GM18907 (cell line): ENCODE results near the gene YBEY.
"Not testable (repeated sequence)": the region's sequence is repeated elsewhere in the genome, so short reads cannot be mapped to it uniquely, and the experiment has no call there.

Experiments
- ATAC-seq: cut with Tn5 transposase; IDR thresholded peaks from one replicate; pipeline ENCODE4 v1.9.1; 2021; ENCODE audit warnings: mild to moderate bottlenecking, moderate library complexity; ENCODE audit not compliant: unreplicated experiment

Gene YBEY

GRCh38 chr21:46299167-46299566, 13.0 kb downstream of the YBEY start:
- ATAC-seq = no peak

DNA sequence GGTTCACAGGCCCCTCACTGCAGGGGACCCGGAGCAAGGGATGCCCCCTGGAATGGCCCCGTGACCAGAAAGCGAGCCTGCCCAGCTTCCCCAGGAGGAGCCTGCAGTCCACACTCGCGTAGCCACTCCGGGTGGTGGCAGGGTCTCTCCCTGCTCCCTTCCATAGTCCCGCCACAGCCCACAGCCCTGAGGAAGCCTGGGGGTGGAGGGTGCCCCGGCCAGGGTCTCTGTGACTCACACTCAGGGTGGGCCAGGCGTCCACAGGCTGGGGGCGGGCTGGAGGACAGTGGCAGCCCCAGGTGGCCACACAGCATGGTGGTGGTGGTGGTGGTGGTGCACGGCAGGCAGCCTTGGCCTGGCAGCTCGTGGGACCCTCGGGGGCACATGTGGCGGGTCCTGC, 15.6 kb downstream of the YBEY start:
- ATAC-seq = no peak

DNA sequence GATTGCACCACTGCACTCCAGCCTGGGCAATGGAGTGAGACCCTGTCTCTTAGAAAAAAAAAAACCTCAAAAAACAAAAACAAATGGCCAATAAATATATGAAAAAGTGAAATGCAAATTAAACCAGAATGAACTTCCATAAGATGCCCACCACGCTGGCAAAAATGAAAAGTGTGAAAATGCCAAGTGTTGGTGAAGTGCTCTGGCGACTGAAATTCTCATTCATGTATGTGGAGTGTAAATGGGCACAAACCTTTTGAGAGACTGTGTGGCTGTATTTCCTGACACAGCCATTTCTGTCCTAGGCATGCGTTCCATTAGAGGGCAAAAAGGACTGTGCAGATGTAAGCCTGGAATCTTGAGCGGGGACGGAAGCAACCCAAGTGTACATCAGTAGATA, 18.3 kb downstream of the YBEY start:
- ATAC-seq = no peak

GRCh38 chr21:46304955-46305354, 18.8 kb downstream of the YBEY start:
- no peak for ATAC-seq

DNA sequence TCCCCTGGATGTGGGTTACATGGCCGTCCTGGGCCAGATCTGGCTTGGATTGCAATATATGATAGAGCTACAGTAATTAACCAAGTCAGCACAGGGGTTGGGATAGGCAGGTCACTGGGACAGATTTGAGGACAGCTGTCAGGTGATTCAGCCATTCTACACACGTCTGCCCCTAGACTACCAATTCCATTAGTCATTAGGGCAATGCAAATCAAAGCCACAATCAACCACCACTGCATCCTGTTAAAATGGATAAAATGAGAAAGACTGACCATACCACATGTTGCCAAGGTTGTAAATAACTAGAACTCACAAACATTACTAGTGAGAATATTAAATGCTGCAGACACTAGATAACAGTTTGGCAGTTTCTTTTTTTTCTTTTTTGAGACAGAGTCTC, 21.5 kb downstream of the YBEY start:
- no peak for ATAC-seq

- ATAC-seq = no peak
Measured at GRCh38 chr21:46308431-46308830, 22.3 kb downstream of the YBEY start.

- not testable (repeated sequence) for ATAC-seq
Measured at GRCh38 chr21:46310260-46310659, 24.1 kb downstream of the YBEY start.

- no peak for ATAC-seq
Measured at GRCh38 chr21:46311568-46311967, 25.4 kb downstream of the YBEY start.

- ATAC-seq = no peak
Measured at GRCh38 chr21:46312949-46313348, 26.8 kb downstream of the YBEY start.

GRCh38 chr21:46314441-46315020, 28.4 kb downstream of the YBEY start:
- no peak for ATAC-seq

- no peak for ATAC-seq
Measured at GRCh38 chr21:46316708-46317324, 30.7 kb downstream of the YBEY start.

GRCh38 chr21:46317710-46318463, 31.7 kb downstream of the YBEY start:
- no peak for ATAC-seq

- no peak for ATAC-seq
Measured at GRCh38 chr21:46318464-46318845, 32.3 kb downstream of the YBEY start.

GRCh38 chr21:46319186-46319585, 33.0 kb downstream of the YBEY start:
- ATAC-seq = no peak

DNA sequence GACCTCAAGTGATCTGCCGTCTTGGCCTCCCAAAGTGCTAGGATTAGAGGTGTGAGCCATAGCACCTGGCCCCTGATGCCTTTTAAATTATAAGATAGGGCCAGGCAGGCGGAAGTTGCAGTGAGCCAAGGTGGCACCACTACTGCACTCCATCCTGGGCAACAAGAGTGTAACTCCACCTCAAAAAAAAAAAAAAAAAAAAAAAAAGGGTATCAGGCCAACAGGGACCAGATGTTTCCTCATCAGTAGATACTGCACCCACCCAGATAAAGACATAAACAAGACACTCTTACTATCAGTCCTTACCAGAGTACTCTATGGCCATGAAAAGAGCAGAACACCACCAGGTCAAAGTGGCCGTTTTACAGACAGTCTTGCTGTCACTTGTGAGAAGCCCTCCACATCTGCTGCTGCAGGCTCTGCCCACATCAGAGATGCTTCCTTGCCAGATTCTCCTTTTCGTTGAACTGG, 34.2 kb downstream of the YBEY start:
- no peak for ATAC-seq

DNA sequence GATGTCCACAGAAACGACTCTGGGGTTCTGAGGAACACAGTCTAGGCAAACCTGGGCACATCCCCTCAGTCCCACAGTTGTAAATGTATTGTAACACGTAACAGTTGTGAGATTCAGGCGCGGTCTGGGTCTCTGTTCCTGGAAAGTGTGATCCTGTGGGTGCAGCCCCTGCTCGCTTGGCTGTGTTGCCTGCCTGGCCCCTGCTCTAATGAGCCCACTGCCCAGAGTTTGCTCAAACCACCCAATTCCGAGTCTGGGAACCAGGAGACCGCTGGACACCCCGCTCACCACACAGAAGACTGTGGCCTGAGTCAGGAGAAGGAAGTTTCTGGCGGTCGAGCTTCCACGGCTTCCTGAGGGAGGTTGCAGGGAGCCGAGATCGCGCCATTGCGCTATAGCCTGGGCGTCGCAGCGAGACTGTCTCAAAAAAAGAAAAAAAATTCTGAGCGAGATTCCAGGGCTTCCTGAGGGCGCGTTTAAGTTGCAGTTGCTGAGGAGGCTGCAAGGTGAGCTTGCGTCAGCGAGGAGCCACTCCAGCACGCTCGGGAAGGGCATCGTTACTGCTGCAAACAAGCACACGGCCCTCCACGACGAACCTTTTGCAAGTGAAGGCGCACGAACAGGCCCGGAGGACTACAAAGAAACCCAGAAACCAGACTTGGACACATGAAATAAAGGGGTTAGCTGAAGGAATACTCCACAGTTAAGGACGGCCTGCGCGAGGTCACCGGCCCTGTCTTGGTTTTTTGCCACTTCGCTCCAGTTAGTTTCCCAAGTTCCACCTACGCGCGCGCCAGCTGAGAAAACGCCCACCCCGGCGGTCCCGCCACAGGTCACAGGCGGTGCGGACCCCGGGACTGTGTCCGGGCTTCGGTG, 36.4 kb downstream of the YBEY start:
- ATAC-seq = no peak

DNA sequence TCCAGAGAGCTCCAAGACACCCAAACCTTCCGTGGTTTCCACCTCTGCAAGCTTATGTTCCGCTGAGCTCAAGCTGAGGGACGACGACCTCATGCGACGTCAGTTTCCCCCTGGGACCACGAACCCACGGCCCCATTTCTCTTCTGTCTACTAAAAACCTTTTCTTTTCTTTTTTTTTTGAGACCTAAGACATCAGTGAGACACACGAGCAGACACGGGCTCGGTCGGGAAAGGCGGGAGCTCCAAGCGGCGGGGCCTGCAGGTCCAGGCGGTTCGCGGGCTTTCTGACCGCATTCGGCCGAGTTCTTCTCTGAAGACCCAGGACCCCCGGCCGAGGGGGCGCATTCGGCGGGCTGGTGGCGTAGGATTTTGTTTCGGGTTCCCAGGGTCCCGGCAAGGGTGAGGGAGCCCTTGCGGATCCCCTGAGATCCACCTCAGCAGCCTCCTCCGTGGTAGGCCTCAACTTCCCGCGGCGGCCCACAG, 37.1 kb downstream of the YBEY start:
- peak; percentile 15 for ATAC-seq

GRCh38 chr21:46323710-46324389, 37.7 kb downstream of the YBEY start, which contains the start of the genes C21orf58 and PCNT:
Gene C21orf58 (minus strand): TSS chr21:46323870. CDS start chr21:46322738, 1,132 bp downstream.
Gene PCNT (plus strand): TSS chr21:46324156. CDS start chr21:46324229, 73 bp downstream.
- peak; percentile 82 for ATAC-seq

- peak; percentile 57 for ATAC-seq
Measured at GRCh38 chr21:46324390-46325072, 38.4 kb downstream of the YBEY start.
